Hepatocyte (in vitro differentiated cells): ENCODE measurements around the gene SSC4D.
"Not testable (repeated sequence)": the region's sequence is repeated elsewhere in the genome, so short reads cannot be mapped to it uniquely, and the experiment has no call there.

Experiments
- CTCF ChIP-seq: fragments of 200-600 bp; sonication (generic); IDR thresholded peaks from 2 replicates; pipeline ENCODE4 v1.5.1; 2016; ENCODE audit warnings: antibody characterized with exemption, mild to moderate bottlenecking; ENCODE audit not compliant: poor library complexity
- EZH2 ChIP-seq: fragments of 200-600 bp; sonication (generic); IDR thresholded peaks from 2 replicates; pipeline ENCODE4 v1.6.1; 2016; ENCODE audit warnings: antibody characterized with exemption, mild to moderate bottlenecking, borderline replicate concordance
- EZH2phosphoT487 ChIP-seq: fragments of 200-600 bp; sonication (generic); IDR thresholded peaks from one replicate; pipeline ENCODE4 v1.6.1; 2018; ENCODE audit warnings: antibody characterized with exemption, mild to moderate bottlenecking, low read depth, moderate library complexity; ENCODE audit not compliant: unreplicated experiment, severe bottlenecking

DNA sequence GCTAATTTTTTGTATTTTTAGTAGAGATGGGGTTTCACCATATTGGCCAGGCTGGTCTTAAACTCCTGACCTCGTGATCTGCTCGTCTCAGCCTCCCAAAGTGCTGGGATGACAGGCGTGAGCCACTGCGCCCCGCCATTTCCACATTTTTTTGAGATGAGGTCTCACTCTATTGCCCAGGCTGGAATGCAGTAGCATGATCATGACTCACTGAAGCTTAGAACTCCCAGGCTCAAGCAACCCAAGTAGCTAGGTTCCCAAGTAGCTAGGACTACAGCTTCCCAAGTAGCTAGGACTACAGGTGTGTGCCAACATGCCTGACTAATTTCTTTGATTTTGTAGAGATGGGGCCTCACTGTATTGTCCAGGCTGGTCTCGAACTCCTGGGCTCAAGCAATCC, 11.6 kb upstream of the SSC4D start:
- not testable (repeated sequence) for TF ChIP-seq CTCF, EZH2, EZH2phosphoT487
